HepG2 (cell line): Measurements from ENCODE around the gene SUPT6H. TPM values are rescaled to one million over a fixed set of nuclear protein-coding genes. Genes with fewer than 3 reads are reported as not detected.

Experiments used
- ATAC-seq: fragments of 200-7000 bp; cut with Tn5 transposase; 3 replicates; pipeline ENCODE4 v1.9.1; 2020; ENCODE audit warnings: mild to moderate bottlenecking, moderate library complexity
- BruUV-seq: library from RNA; stranded (reverse); fragments of 400-500 nt; replicated peaks from 2 replicates; lab custom pipeline; 2021; lab: Mats Ljungman, UMichigan
- CTCF ChIA-PET: fragments of 300-600 bp; formaldehyde crosslinking; extraction: SDS; loops from one replicate; lab custom pipeline; 2021; ENCODE audit warnings: low total read pairs, inconsistent platforms, low intra/inter-chr PET ratio; lab: Yijun Ruan, JAX
- POLR2A ChIA-PET: fragments of 350-600 bp; sonication (Branson Sonifier 250); formaldehyde crosslinking; loops from one replicate; lab custom pipeline; 2020; ENCODE audit warnings: antibody characterized with exemption, inconsistent platforms; lab: Yijun Ruan, JAX
- DNase-seq: peaks from one replicate; pipeline ENCODE4 v3.0.0-alpha.2; 2015; ENCODE audit warnings: low spot score
- FAIRE-seq: peaks from 3 replicates; lab custom pipeline; 2011; peaks lifted over from hg19 to GRCh38; lab: Jason Lieb, UNC
- H2AFZ ChIP-seq: one replicate; pipeline ENCODE4 v1.6.1; 2011; ENCODE audit warnings: low read length, inconsistent platforms
- H3K27ac ChIP-seq: fragments of 300-600 bp; 3 replicates; pipeline ENCODE4 v1.8.0; 2011; ENCODE audit warnings: mixed run types, mild to moderate bottlenecking, mixed read lengths, low read length, inconsistent platforms; ENCODE audit not compliant: insufficient read depth; ENCODE audit errors: extremely low read length
- H3K27me3 ChIP-seq, 2 experiments: fragments of 200-600 bp in 1 of 2; 2 replicates in 1 of 2; 3 replicates in 1 of 2; pipeline versions ENCODE4 v1.6.0 to v1.8.0; 2011; ENCODE audit warnings: low read length in 2 of 2, mild to moderate bottlenecking in 2 of 2, moderate library complexity in 2 of 2, inconsistent platforms in 1 of 2; ENCODE audit not compliant: insufficient read depth in 2 of 2, control insufficient read depth in 1 of 2
- H3K36me3 ChIP-seq, 2 experiments: fragments of 200-600 bp in 1 of 2; replicated peaks in 1 of 2; 2 replicates in 1 of 2; 3 replicates in 1 of 2; pipeline versions ENCODE4 v1.5.1 to v1.8.0; 2011; ENCODE audit warnings: low read length in 2 of 2, inconsistent platforms in 1 of 2; ENCODE audit not compliant: insufficient read depth in 2 of 2, control insufficient read depth in 1 of 2
- H3K4me1 ChIP-seq: 2 replicates; pipeline ENCODE4 v1.5.1; 2012; ENCODE audit warnings: low read length, inconsistent platforms; ENCODE audit not compliant: insufficient read depth
- H3K4me2 ChIP-seq: 2 replicates; pipeline ENCODE4 v1.6.0; 2011; ENCODE audit warnings: low read depth, low read length, inconsistent platforms
- H3K4me3 ChIP-seq, 3 experiments: fragments of 200-600 bp in 1 of 3; sonication (generic), shearing (Covaris generic) in 1 of 3; replicated peaks in 1 of 3; 2 replicates each; pipeline ENCODE4 v1.5.1; 2011 to 2016; ENCODE audit warnings: low read length in 3 of 3, inconsistent platforms in 2 of 3, low read depth in 2 of 3, mild to moderate bottlenecking in 2 of 3, control low read depth in 1 of 3, mixed read lengths in 1 of 3; ENCODE audit not compliant: insufficient read depth in 1 of 3
- H3K79me2 ChIP-seq: one replicate; pipeline ENCODE4 v1.6.1; 2011; ENCODE audit warnings: low read length, inconsistent platforms; ENCODE audit not compliant: insufficient read depth
- H3K9ac ChIP-seq: 2 replicates; pipeline ENCODE4 v1.6.0; 2011; ENCODE audit warnings: mild to moderate bottlenecking, low read depth, low read length, inconsistent platforms; ENCODE audit not compliant: insufficient read depth
- H3K9me3 ChIP-seq: 2 replicates; pipeline ENCODE4 v1.5.1; 2012; ENCODE audit warnings: mild to moderate bottlenecking, low read length
- H4K20me1 ChIP-seq: 2 replicates; pipeline ENCODE4 v1.6.0; 2011; ENCODE audit warnings: inconsistent platforms, mild to moderate bottlenecking, low read length, moderate library complexity; ENCODE audit not compliant: insufficient read depth
- KDM6A ChIP-seq: IDR thresholded peaks from 2 replicates; pipeline ENCODE4 v1.6.1; 2016; ENCODE audit warnings: low read depth
- MZF1 ChIP-seq: sonication (generic); formaldehyde crosslinking; IDR thresholded peaks from 2 replicates; pipeline ENCODE4 v1.8.1; 2023; ENCODE audit warnings: mild to moderate bottlenecking, missing genetic modification reagents, borderline replicate concordance
- SPEN ChIP-seq: sonication (generic); formaldehyde crosslinking; IDR thresholded peaks from 2 replicates; pipeline ENCODE4 v1.5.1; 2020; ENCODE audit warnings: low read depth, mild to moderate bottlenecking, missing genetic modification reagents
- SRF ChIP-seq: IDR thresholded peaks from 2 replicates; pipeline ENCODE4 v1.6.1; 2011; ENCODE audit warnings: mild to moderate bottlenecking, low read depth, low read length, moderate library complexity
- ZNF629 ChIP-seq: sonication (generic); formaldehyde crosslinking; conservative IDR thresholded peaks from 2 replicates; pipeline ENCODE4 v1.5.0; 2020; ENCODE audit warnings: missing genetic modification reagents
- ZNF672 ChIP-seq: sonication (generic); formaldehyde crosslinking; IDR thresholded peaks from 2 replicates; pipeline ENCODE4 v1.8.1; 2022; ENCODE audit warnings: missing genetic modification reagents
- ZNF724P ChIP-seq: sonication (generic); formaldehyde crosslinking; IDR thresholded peaks from 2 replicates; pipeline ENCODE4 v1.8.0; 2022; ENCODE audit warnings: missing genetic modification reagents, borderline replicate concordance
- WGBS: methylation state at CpG from one replicate; pipeline ENCODE4 v1.1.6; 2017; ENCODE audit warnings: low lambda C conversion rate; 5-methylcytosine and 5-hydroxymethylcytosine counted together
- in situ Hi-C: cut with HindIII; loops from 2 replicates; pipeline ENCODE4 v1.10.0; 2017; ENCODE audit warnings: low pct_unique_long_range_greater_than_20kb; ENCODE audit not compliant: extremely low pct_ligation_motif_present
- intact Hi-C: fragments of 100-400 bp; cut with micrococcal nuclease; formaldehyde crosslinking; loops from one replicate; pipeline ENCODE4 v1.10.0; 2022; ENCODE audit not compliant: unreplicated experiment
- polyA plus RNA-seq, 8 experiments: library from polyadenylated mRNA; depleted of rRNA in 3 of 8; stranded (reverse) in 7 of 8; unstranded in 1 of 8; fragments of >200 nt; fragmentation: Illumina TruSeq in 4 of 8; extraction: Trizol in 4 of 8; gene quantifications; 2 replicates each; pipeline versions ENCODE4 v1.2.1 to v1.2.3, GENCODE V29; 2011 to 2016; ENCODE audit warnings: low read depth in 4 of 8, missing spikeins in 1 of 8, mixed read lengths in 1 of 8; ENCODE audit not compliant: insufficient read depth in 1 of 8
- total RNA-seq, 5 experiments: library from RNA; depleted of rRNA; stranded (reverse); fragments of >200 nt; fragmentation: Illumina TruSeq; extraction: Trizol; gene quantifications; 2 replicates each; pipeline ENCODE4 v1.2.3, GENCODE V29; 2016; ENCODE audit warnings: low read depth in 1 of 5
- TF ChIP-seq, protein P1 (sequence below): sonication (generic); formaldehyde crosslinking; IDR thresholded peaks from 2 replicates; pipeline ENCODE4 v1.4.0; 2020; ENCODE audit warnings: low read depth, mild to moderate bottlenecking, missing genetic modification reagents
- TF ChIP-seq, protein P2 (sequence below): sonication (generic); formaldehyde crosslinking; IDR thresholded peaks from 2 replicates; pipeline ENCODE4 v1.4.0; 2020; ENCODE audit warnings: mild to moderate bottlenecking, missing genetic modification reagents
- TF ChIP-seq, protein P3 (sequence below): sonication (generic); formaldehyde crosslinking; IDR thresholded peaks from 2 replicates; pipeline ENCODE4 v1.8.0; 2022; ENCODE audit warnings: low read depth, missing genetic modification reagents
- TF ChIP-seq, protein P4 (sequence below): sonication (generic); formaldehyde crosslinking; IDR thresholded peaks from 2 replicates; pipeline ENCODE4 v1.9.0; 2021; ENCODE audit warnings: missing genetic modification reagents, borderline replicate concordance

The SUPT6H gene
- total and polyA plus RNA-seq, 2 of the 13 experiments (the other 11 are each of a cell fraction or from before 2014, with no cell fraction given), result 32.7 to 39.9 TPM

DNA sequence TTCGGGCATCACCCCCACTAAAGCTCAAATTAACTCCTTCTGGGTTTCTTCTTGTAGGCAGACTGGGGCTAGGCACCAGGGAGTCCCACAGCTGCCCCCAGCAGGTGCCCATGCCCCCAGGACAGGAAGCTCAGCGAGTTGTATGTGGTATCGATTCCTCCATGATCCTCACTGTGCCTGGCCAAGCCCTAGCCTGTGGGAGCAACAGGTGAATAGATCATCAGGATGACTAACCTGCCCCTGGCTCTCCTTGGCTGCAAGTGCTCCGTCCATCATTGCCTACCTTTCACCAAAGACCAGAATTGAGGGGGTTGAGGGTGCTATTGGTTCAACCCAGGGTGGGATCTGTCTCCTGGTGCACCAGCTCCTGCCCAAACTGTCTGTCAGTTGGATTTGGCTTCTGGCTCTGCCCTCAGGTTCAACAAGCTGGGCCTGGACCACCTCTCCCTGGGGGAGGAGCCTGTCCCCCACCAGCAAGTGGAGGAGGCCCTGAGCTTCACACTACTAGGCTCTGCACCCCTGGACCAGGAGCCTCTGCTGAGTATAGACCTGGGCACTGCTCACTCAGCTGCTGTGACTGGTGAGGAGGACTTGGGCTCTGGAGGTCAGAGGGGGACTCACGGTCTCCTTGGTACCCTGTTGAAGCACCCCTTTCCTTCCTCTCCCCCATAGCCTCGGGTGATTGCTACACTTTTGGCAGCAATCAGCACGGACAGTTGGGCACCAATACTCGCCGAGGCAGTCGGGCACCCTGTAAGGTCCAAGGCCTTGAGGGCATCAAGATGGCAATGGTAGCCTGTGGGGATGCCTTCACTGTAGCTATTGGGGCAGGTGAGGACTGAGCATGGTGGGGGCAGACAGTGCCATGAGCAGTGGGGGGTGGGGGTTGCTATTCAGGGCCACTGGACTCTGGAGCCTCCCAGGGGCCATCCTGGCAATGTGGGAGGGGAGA lies 78.7 kb downstream of the SUPT6H start:
- Histone ChIP-seq H3K27me3 (no peaks in the 10 kb centered on the region; a peak in 1 of 5 replicates), H3K9ac (no peak overlapping the region), H3K9me3 (no peaks in the 10 kb centered on the region), H2AFZ (no peak overlapping the region), H3K36me3 (peaks cover 2% of the 10 kb centered on the region in 2 experiments; a peak in 2 of 5 replicates), H3K4me1 (peaks cover 23% of the 10 kb centered on the region), H4K20me1 (peaks cover 2% of the 10 kb centered on the region; the same call in 1 of the 2 replicates), H3K79me2 (peaks cover 15% of the 10 kb centered on the region), H3K27ac (no peak overlapping the region), H3K4me3 (no peak overlapping the region), H3K4me2 (no peak overlapping the region)
- intact Hi-C loops, result no loop called here
- in situ Hi-C loops, result loop anchor here (25.0 kb wide), 1 partner anchor 372 kb away; no protein-coding TSS in a partner anchor
- whole genome bisulfite sequencing, result 95% methylated on average over 7 of the region's 10 CpGs
- ChIA-PET POLR2A (interaction anchor here (1.0 to 1.4 kb wide), 2 partner anchors 12 to 13 kb away, joined by 3 to 4 read pairs; partner anchors contain the start of gene NEK8), CTCF (no interaction called here)
- FAIRE-seq (no peak), DNase-seq (no peak), ATAC-seq (no peak)
- BruUV-seq, result no TSS peak
- TF ChIP-seq SPEN (CRISPR knock-in tag) (no peak), KDM6A (CRISPR knock-in tag) (no peak), MZF1 (CRISPR knock-in tag) (no peak), ZNF629 (CRISPR knock-in tag) (no peak), ZNF672 (CRISPR knock-in tag) (no peak), SRF (no peak), ZNF724P (no peak)
- TF ChIP-seq, protein P1, sequence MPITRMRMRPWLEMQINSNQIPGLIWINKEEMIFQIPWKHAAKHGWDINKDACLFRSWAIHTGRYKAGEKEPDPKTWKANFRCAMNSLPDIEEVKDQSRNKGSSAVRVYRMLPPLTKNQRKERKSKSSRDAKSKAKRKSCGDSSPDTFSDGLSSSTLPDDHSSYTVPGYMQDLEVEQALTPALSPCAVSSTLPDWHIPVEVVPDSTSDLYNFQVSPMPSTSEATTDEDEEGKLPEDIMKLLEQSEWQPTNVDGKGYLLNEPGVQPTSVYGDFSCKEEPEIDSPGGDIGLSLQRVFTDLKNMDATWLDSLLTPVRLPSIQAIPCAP (CRISPR knock-in tag), result no peak
- TF ChIP-seq, protein P2, sequence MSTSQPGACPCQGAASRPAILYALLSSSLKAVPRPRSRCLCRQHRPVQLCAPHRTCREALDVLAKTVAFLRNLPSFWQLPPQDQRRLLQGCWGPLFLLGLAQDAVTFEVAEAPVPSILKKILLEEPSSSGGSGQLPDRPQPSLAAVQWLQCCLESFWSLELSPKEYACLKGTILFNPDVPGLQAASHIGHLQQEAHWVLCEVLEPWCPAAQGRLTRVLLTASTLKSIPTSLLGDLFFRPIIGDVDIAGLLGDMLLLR (CRISPR knock-in tag), result no peak
- TF ChIP-seq, protein P3, sequence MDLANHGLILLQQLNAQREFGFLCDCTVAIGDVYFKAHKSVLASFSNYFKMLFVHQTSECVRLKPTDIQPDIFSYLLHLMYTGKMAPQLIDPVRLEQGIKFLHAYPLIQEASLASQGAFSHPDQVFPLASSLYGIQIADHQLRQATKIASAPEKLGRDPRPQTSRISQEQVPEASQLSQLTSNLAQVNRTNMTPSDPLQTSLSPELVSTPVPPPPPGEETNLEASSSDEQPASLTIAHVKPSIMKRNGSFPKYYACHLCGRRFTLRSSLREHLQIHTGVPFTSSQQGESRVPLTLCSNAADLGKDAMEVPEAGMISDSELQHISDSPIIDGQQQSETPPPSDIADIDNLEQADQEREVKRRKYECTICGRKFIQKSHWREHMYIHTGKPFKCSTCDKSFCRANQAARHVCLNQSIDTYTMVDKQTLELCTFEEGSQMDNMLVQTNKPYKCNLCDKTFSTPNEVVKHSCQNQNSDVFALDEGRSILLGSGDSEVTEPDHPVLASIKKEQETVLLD, result no peak
- TF ChIP-seq, protein P4, sequence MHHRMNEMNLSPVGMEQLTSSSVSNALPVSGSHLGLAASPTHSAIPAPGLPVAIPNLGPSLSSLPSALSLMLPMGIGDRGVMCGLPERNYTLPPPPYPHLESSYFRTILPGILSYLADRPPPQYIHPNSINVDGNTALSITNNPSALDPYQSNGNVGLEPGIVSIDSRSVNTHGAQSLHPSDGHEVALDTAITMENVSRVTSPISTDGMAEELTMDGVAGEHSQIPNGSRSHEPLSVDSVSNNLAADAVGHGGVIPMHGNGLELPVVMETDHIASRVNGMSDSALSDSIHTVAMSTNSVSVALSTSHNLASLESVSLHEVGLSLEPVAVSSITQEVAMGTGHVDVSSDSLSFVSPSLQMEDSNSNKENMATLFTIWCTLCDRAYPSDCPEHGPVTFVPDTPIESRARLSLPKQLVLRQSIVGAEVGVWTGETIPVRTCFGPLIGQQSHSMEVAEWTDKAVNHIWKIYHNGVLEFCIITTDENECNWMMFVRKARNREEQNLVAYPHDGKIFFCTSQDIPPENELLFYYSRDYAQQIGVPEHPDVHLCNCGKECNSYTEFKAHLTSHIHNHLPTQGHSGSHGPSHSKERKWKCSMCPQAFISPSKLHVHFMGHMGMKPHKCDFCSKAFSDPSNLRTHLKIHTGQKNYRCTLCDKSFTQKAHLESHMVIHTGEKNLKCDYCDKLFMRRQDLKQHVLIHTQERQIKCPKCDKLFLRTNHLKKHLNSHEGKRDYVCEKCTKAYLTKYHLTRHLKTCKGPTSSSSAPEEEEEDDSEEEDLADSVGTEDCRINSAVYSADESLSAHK (CRISPR knock-in tag), result no peak
